ENCODE measurements around the gene CD46.

DNA sequence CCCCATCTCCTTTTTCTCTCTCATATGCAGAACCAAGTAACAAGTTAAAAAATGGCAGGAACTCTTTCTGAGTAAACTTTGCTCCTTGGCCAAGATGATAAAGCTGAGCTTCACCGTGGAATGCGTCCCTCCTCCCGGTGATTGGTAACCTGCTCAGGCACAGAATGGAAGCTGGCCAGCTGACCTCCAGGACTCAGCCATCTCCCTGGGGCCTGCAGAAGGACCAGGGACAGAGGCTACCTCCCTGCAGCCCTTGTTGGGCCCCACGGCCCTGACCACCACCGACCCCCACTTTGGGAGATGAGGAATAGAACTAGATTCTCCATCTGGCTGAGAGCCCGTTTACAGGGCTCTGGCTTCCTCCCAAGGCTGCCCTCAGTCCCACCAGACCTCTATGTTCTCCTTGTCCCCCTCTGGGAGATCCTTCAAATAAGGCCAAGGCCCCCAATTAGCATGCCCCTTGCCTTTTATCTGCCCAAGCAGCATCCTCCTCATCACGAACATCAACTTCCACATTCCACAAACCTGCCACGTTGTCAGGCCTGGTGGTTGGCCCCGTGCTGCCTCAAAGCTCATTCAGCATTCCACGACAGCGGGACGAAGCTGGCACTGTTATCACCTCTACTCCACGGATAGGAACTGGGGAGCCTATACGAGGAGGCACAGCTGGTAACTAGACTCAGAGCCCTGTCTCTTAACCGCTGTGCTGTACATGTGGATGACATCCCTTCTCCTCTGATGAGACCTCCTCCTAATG, 84.9 kb downstream of the CD46 start:
- TF ChIP-seq, protein P1, sequence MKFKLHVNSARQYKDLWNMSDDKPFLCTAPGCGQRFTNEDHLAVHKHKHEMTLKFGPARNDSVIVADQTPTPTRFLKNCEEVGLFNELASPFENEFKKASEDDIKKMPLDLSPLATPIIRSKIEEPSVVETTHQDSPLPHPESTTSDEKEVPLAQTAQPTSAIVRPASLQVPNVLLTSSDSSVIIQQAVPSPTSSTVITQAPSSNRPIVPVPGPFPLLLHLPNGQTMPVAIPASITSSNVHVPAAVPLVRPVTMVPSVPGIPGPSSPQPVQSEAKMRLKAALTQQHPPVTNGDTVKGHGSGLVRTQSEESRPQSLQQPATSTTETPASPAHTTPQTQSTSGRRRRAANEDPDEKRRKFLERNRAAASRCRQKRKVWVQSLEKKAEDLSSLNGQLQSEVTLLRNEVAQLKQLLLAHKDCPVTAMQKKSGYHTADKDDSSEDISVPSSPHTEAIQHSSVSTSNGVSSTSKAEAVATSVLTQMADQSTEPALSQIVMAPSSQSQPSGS (IDR thresholded peaks at IDR 0.05; ENCODE audit: low read length), result no peak
- TF ChIP-seq, protein P2, sequence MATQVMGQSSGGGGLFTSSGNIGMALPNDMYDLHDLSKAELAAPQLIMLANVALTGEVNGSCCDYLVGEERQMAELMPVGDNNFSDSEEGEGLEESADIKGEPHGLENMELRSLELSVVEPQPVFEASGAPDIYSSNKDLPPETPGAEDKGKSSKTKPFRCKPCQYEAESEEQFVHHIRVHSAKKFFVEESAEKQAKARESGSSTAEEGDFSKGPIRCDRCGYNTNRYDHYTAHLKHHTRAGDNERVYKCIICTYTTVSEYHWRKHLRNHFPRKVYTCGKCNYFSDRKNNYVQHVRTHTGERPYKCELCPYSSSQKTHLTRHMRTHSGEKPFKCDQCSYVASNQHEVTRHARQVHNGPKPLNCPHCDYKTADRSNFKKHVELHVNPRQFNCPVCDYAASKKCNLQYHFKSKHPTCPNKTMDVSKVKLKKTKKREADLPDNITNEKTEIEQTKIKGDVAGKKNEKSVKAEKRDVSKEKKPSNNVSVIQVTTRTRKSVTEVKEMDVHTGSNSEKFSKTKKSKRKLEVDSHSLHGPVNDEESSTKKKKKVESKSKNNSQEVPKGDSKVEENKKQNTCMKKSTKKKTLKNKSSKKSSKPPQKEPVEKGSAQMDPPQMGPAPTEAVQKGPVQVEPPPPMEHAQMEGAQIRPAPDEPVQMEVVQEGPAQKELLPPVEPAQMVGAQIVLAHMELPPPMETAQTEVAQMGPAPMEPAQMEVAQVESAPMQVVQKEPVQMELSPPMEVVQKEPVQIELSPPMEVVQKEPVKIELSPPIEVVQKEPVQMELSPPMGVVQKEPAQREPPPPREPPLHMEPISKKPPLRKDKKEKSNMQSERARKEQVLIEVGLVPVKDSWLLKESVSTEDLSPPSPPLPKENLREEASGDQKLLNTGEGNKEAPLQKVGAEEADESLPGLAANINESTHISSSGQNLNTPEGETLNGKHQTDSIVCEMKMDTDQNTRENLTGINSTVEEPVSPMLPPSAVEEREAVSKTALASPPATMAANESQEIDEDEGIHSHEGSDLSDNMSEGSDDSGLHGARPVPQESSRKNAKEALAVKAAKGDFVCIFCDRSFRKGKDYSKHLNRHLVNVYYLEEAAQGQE (IDR thresholded peaks at IDR 0.05; ENCODE audit: low read depth, low read length), result no peak
- TF ChIP-seq SMC3 (IDR thresholded peaks at IDR 0.05; ENCODE audit: borderline replicate concordance, low read length), result no peak
- TF ChIP-seq, protein P3, sequence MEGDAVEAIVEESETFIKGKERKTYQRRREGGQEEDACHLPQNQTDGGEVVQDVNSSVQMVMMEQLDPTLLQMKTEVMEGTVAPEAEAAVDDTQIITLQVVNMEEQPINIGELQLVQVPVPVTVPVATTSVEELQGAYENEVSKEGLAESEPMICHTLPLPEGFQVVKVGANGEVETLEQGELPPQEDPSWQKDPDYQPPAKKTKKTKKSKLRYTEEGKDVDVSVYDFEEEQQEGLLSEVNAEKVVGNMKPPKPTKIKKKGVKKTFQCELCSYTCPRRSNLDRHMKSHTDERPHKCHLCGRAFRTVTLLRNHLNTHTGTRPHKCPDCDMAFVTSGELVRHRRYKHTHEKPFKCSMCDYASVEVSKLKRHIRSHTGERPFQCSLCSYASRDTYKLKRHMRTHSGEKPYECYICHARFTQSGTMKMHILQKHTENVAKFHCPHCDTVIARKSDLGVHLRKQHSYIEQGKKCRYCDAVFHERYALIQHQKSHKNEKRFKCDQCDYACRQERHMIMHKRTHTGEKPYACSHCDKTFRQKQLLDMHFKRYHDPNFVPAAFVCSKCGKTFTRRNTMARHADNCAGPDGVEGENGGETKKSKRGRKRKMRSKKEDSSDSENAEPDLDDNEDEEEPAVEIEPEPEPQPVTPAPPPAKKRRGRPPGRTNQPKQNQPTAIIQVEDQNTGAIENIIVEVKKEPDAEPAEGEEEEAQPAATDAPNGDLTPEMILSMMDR (IDR thresholded peaks at IDR 0.05 in 2 of 3, conservative IDR thresholded peaks at IDR 0.05 in 1 of 3; ENCODE audit: control insufficient read depth in 2 of 3, extremely low read depth in 1 of 3, insufficient read depth in 1 of 3, low read depth in 3 of 3, low read length in 3 of 3), result no peak
- no peak for TF ChIP-seq FOXK2 (IDR thresholded peaks at IDR 0.05)
- TF ChIP-seq, protein P4, sequence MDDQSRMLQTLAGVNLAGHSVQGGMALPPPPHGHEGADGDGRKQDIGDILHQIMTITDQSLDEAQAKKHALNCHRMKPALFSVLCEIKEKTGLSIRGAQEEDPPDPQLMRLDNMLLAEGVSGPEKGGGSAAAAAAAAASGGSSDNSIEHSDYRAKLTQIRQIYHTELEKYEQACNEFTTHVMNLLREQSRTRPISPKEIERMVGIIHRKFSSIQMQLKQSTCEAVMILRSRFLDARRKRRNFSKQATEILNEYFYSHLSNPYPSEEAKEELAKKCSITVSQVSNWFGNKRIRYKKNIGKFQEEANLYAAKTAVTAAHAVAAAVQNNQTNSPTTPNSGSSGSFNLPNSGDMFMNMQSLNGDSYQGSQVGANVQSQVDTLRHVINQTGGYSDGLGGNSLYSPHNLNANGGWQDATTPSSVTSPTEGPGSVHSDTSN (IDR thresholded peaks at IDR 0.05; ENCODE audit: insufficient replicate concordance, low read depth, low read length), result no peak
- TF ChIP-seq POLR2A (IDR thresholded peaks at IDR 0.05; ENCODE audit: low read depth, low read length), result no peak
